Ascending aorta (tissue), 2 donors: ENCODE measurements around the gene RAB17. TPM values are rescaled to one million over a fixed set of nuclear protein-coding genes. Genes with fewer than 3 reads are reported as not detected.

ENCODE experiments used
- DNase-seq, 2 donors: peaks; one replicate each; pipeline ENCODE4 v3.0.0-alpha.2; 2019; ENCODE audit warnings: low spot score in 2 of 2
- H3K27ac ChIP-seq, 2 donors: fragments of 200-600 bp; sonication (generic); one replicate each; pipeline ENCODE4 v1.5.1; 2016 to 2017; ENCODE audit warnings: mild to moderate bottlenecking in 1 of 2
- H3K27me3 ChIP-seq: fragments of 200-600 bp; sonication (generic); one replicate; pipeline ENCODE4 v1.5.1; 2017
- H3K36me3 ChIP-seq, 2 donors: fragments of 200-600 bp; sonication (generic); one replicate each; pipeline ENCODE4 v1.5.1; 2016
- H3K4me1 ChIP-seq, 2 donors: fragments of 200-600 bp; sonication (generic); one replicate each; pipeline ENCODE4 v1.5.1; 2016 to 2017; ENCODE audit warnings: mild to moderate bottlenecking in 1 of 2
- H3K4me3 ChIP-seq, 2 donors: fragments of 200-600 bp; sonication (generic); one replicate each; pipeline ENCODE4 v1.5.1; 2016 to 2017; ENCODE audit warnings: mild to moderate bottlenecking in 1 of 2
- H3K9me3 ChIP-seq, 2 donors: fragments of 200-600 bp; sonication (generic); one replicate each; pipeline ENCODE4 v1.5.1; 2016
- CTCF ChIP-seq, 3 experiments: fragments of 200-600 bp in 2 of 3; fragments of 450-650 bp in 1 of 3; sonication (generic) in 2 of 3; IDR thresholded peaks; one replicate each; pipeline ENCODE4 v1.5.1; 2016 to 2019; ENCODE audit warnings: antibody characterized with exemption in 3 of 3, mild to moderate bottlenecking in 1 of 3, moderate library complexity in 1 of 3
- intact Hi-C: fragments of 100-400 bp; cut with DNase I; formaldehyde crosslinking; loops from one replicate; pipeline ENCODE4 v1.15.1; 2023
- total RNA-seq: library from RNA; depleted of rRNA; stranded (reverse); fragments of >200 nt; gene quantifications from one replicate; pipeline ENCODE4 v1.1.0, GENCODE V29; 2016

RAB17 gene
- 0.32 TPM for total RNA-seq

GRCh38 chr2:237590272-237591140, at the start of gene RAB17:
TSS of gene RAB17 (minus strand) at chr2:237590734. CDS start at chr2:237586154, 4,580 bp downstream.
- Histone ChIP-seq H3K9me3 (no peaks in the 10 kb centered on the region), H3K27ac (peak within 1 kb of the TSS; percentile 35 to 66), H3K4me1 (peaks cover 15 to 36% of the 10 kb centered on the region in 2 donors), H3K27me3 (no peaks in the 10 kb centered on the region), H3K4me3 (no peak within 1 kb of the TSS), H3K36me3 (no peaks in the 10 kb centered on the region)
- intact Hi-C loops, result loop anchor here (5.0 kb wide), 1 partner anchor 42 kb away; no protein-coding TSS in a partner anchor
- no peak for DNase-seq
- no peak for TF ChIP-seq CTCF (IDR thresholded peaks at IDR 0.05)

- Histone ChIP-seq H3K9me3 (no peaks in the 10 kb centered on the region), H3K27me3 (no peaks in the 10 kb centered on the region), H3K27ac (no peak overlapping the region), H3K36me3 (peaks cover 0 to 11% of the 10 kb centered on the region in 2 donors), H3K4me3 (no peak overlapping the region), H3K4me1 (peaks cover 0 to 5% of the 10 kb centered on the region in 2 donors)
- no peak for TF ChIP-seq CTCF (IDR thresholded peaks at IDR 0.05)
- peak in 1 of 2 donors; percentile 28 for DNase-seq
- intact Hi-C loops, result no loop called here
Measured at GRCh38 chr2:237639836-237640220, 49.3 kb upstream of the RAB17 start.

- Histone ChIP-seq H3K27me3 (no peaks in the 10 kb centered on the region), H3K36me3 (peaks cover 0 to 11% of the 10 kb centered on the region in 2 donors), H3K4me3 (no peak overlapping the region), H3K27ac (no peak overlapping the region), H3K4me1 (peaks cover 0 to 5% of the 10 kb centered on the region in 2 donors), H3K9me3 (no peaks in the 10 kb centered on the region)
- DNase-seq, result peak in 1 of 2 donors; percentile 42
- intact Hi-C loops, result no loop called here
- TF ChIP-seq CTCF (IDR thresholded peaks at IDR 0.05), result no peak
Measured at GRCh38 chr2:237639052-237639835, 48.7 kb upstream of the RAB17 start.

- H3K27me3 ChIP-seq, result no peaks in the 10 kb centered on the region
- H3K36me3 ChIP-seq, result peaks cover 0 to 11% of the 10 kb centered on the region in 2 donors
- H3K4me1 ChIP-seq, result peaks cover 3 to 12% of the 10 kb centered on the region in 2 donors
- intact Hi-C loops, result no loop called here
- H3K4me3 ChIP-seq, result no peak overlapping the region
- H3K27ac ChIP-seq, result no peak overlapping the region
- peak in 1 of 2 donors; percentile 30 for DNase-seq
- TF ChIP-seq CTCF (IDR thresholded peaks at IDR 0.05), result no peak
- no peaks in the 10 kb centered on the region for H3K9me3 ChIP-seq
Measured at GRCh38 chr2:237638176-237638575, 47.6 kb upstream of the RAB17 start.

GRCh38 chr2:237637429-237638135, 47.0 kb upstream of the RAB17 start:
- Histone ChIP-seq H3K27me3 (no peaks in the 10 kb centered on the region), H3K4me1 (peaks cover 9 to 18% of the 10 kb centered on the region in 2 donors), H3K4me3 (no peak overlapping the region), H3K36me3 (peaks cover 0 to 11% of the 10 kb centered on the region in 2 donors), H3K27ac (no peak overlapping the region), H3K9me3 (no peaks in the 10 kb centered on the region)
- TF ChIP-seq CTCF (IDR thresholded peaks at IDR 0.05), result no peak
- no peak for DNase-seq
- intact Hi-C loops, result no loop called here
